Cardiac septum (tissue), 1 donor: ENCODE measurements around the gene MAML2. TPM values are rescaled to one million over a fixed set of nuclear protein-coding genes. Genes with fewer than 3 reads are reported as not detected.

Experiments
- DNase-seq: peaks from one replicate; pipeline ENCODE4 v3.0.0-alpha.2; 2020; ENCODE audit warnings: low spot score
- intact Hi-C: fragments of 100-400 bp; cut with DNase I; formaldehyde crosslinking; loops from one replicate; pipeline ENCODE4 v1.14.0; 2022
- total RNA-seq: library from RNA; stranded (reverse); fragmentation: NEBNext Ultra II Directional; extraction: Animal tissue kit (Norgen Biotek cat#: 25700); gene quantifications from one replicate; pipeline ENCODE4 v1.2.1, GENCODE V29; 2021
- donor health status: DM: no; HTN: no; CAD: no.

MAML2 gene
- total RNA-seq, 1 donor from 2014 or later, result 4.8 TPM

DNA sequence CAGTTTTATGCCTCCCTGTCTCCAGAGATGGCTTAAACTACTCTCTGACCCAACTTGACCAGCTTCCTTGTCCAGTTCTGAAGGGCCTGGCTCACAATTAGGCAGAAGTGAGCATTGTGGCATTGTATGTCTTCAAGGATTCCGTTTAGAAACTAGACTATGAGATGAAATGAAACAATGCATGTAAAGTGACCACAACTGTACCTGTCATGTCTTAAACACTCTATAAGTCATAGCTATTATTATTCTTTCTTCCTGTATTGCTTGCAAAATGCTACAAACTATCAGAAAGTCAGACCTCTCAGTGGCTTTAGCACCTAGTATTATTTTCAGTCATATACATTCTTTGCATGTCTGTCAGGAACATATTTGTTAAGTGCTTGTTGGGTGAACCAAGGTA lies 291.2 kb downstream of the MAML2 start:
- DNase-seq, result no peak
- intact Hi-C loops, result loop anchor here (10.0 kb wide), 1 partner anchor 183 kb away; no protein-coding TSS in a partner anchor

DNA sequence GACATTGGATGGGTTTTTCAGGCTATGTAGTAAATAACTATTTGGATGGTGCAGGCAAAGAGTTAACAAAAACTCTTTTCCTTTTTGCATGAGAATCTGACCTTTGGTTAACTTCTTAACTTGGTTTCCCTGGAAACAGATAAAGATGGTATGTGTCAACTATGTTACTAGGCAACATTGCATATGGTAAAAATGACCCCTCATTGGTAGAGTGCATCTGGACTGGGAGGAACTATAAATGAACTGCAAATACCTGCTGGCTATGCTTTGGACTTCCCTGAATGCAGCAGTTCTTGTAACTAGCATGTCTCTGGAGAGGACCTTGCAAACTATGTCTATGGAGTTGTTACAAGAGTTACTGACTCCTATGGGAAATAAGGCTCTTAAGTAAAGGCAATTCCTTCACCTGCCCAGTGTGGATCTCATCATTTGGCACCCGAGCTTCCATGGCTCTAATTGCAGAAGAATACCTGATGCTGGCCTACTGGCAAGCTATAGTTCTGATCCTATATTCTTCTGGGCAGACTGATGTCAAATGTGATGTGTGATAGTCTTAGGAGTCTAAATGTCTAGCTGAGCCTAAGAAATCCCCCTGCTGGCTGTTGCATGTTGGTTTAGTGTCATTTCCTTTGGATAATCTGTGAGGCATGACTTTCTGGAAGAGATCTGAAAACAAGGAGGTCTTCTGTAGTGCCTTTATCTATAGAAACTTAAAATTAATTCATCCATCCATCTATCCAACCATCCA lies 292.4 kb downstream of the MAML2 start:
- DNase-seq, result no peak
- intact Hi-C loops, result loop anchor here (10.0 kb wide), 1 partner anchor 184 kb away; no protein-coding TSS in a partner anchor

DNA sequence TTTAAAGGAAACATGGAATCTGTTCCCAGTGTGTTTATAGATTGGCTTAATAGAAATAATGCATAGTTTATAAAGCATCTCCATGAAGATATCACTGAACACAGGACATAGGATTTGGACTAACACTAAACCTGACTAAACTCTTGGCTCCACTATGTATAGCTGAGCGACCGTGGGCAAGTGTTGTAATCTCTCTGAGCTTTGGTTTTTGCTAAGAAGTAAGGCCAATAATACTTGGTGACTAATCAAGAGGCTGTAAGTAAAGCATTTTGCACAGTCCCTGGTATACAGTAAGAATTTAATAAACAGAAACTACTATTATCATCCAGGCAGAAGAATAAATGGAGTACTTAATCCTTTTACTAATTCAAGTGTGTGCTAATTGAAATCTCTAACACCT lies 293.6 kb downstream of the MAML2 start:
- intact Hi-C loops, result no loop called here

DNA sequence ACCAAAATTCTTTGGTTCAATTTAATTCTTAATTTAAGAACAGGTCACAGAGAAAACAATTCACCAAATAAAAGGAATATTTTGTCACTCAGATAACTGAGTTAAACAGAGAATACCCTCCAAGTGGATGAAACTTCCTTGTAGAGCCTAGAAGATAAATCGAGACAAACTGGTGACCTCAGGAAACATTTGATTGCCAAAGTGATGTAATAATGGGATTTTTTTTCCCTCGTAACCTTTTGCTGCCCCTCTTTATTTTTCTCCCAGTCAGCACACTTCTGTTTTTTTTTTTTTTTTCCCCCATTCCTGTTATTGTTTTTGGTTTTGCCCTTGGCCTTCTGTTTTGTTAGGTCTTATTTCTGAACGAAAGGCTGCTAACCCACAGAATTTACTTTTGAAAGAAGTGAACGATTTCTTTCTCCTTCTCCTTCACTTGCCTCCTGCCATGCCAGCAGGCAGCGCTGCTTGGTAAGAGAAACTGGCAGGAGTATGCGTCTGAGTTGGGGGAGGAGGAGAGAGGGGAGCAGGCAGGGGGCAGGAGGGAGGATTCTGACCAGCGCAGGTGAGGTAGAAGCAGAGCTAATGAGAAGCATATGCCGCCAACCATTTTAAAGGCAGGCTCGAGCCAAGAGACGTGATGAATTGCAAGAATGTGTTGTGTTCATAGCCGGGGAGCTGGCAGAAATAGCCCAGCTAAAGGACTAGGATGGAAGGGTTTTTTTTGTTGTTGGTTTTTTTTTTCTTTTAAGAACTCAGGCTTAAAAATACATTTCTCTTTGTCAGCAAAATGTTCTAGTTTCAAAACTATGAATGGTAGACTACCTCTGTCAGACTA lies 297.2 kb downstream of the MAML2 start:
- DNase-seq, result no peak
- intact Hi-C loops, result no loop called here

More for the DNA sequence above, 293.6 kb downstream of the MAML2 start:
- DNase-seq, result no peak

GRCh38 chr11:96044747-96045146 lies 298.2 kb downstream of the MAML2 start:
- DNase-seq, result no peak
- intact Hi-C loops, result no loop called here

GRCh38 chr11:96044311-96044710 lies 298.7 kb downstream of the MAML2 start:
- DNase-seq, result no peak
- intact Hi-C loops, result no loop called here

- intact Hi-C loops, result no loop called here
- DNase-seq, result no peak
Measured at GRCh38 chr11:96043291-96043690, 299.7 kb downstream of the MAML2 start.

DNA sequence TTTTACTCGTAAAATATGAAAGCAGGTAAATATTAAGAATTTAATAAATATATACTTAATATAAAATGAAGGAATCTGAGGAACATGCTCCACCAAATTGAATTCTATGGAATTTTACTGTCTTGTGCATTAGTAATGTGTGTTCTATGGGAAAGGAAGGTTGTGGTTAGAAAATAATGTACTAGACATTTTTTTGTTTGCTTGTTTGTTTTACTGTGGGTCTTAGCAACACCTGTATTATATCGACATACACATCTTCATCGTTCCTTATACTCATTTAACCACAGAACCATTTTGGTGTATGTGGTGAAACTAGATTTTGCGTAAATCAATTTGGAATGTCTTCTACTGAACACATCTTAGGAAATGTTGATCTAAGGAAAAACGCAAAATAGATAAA lies 304.9 kb downstream of the MAML2 start:
- no peak for DNase-seq
- intact Hi-C loops, result no loop called here

DNA sequence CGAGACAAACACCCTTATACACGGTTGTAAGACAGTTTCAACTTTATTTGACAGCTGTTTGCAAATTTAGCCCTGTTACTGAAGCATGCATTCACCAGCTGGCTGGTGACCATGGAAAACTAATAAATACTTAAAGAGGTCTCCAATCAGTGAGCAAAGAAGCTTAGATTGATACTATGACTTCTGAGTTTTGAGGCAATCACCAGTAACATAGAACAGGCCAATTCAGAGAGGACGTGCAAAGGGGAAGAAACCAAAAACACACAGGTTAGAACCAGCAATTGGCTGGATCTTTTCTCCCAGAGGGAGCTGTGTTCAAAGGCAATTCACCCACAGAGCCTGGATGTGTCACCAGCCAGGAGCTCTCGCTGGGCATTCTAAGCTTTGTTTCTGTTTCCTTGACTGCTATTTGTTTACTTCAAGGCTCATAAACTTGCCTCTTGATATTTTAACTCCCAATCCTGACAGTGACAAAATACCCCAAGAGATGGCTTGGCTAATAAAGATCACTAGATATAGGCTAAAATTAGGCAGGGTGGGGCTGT lies 305.5 kb downstream of the MAML2 start:
- no peak for DNase-seq
- intact Hi-C loops, result no loop called here

GRCh38 chr11:96036863-96037262 lies 306.1 kb downstream of the MAML2 start:
- intact Hi-C loops, result no loop called here
- no peak for DNase-seq

DNA sequence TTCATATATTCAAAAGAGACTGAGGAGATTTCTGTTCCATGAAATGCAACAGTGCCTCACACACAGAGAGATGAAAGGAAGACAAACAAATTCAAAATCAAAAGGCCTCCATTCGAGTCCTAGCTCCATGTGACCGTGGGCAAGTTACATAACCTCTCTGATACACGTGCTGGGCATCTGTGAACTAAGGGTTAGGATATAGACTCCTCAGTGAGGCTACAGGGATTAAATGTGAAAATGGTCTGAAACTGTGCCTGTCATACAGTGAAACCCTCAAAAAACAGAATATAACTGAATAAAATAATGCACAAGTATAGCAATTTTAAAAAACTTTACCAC lies 307.3 kb downstream of the MAML2 start:
- intact Hi-C loops, result no loop called here
- DNase-seq, result no peak

- intact Hi-C loops, result no loop called here
- DNase-seq, result no peak
Measured at GRCh38 chr11:96035031-96035739, 307.8 kb downstream of the MAML2 start.

GRCh38 chr11:96033599-96033998 lies 309.4 kb downstream of the MAML2 start:
- no peak for DNase-seq
- intact Hi-C loops, result no loop called here

DNA sequence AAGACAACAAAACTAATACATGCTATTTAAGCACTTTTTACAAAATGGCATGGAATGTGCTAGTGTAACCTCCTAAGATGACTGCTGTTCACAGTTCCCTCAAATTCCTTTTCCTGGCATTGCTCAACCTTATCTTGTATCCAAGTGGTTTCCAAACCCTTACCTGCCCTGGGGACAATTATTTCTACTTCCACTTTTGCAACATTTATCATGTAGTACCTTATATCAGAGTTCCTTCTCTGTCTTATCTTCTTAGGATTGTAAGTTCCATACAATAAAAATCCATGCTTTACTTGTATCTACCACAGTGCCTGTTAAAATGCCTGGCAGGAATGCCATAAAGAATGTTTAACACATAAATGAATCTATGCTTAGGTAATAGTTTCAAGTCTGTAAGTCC lies 309.9 kb downstream of the MAML2 start:
- intact Hi-C loops, result no loop called here
- DNase-seq, result no peak

DNA sequence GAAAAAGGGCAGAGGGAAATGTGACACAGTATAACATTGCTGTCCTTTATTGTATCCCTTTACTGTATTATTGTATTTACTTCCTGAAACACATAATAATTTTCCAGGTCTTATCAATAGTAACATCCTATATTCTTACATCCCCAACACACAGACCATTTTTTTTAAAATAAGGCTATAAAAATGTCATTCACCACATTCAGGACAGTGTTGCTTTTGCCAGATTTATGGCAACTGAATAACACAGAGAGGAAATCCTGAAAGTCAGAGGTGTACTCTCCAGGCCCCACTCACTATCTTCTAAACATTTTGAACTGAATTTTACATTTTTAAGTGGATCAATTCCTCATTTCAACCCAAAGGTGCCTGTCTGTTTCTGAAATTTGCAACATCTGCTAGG lies 314.2 kb downstream of the MAML2 start:
- intact Hi-C loops, result no loop called here
- DNase-seq, result no peak

GRCh38 chr11:96027021-96027420 lies 316.0 kb downstream of the MAML2 start:
- DNase-seq, result no peak
- intact Hi-C loops, result no loop called here

GRCh38 chr11:96026310-96026709 lies 316.7 kb downstream of the MAML2 start:
- intact Hi-C loops, result no loop called here
- no peak for DNase-seq

DNA sequence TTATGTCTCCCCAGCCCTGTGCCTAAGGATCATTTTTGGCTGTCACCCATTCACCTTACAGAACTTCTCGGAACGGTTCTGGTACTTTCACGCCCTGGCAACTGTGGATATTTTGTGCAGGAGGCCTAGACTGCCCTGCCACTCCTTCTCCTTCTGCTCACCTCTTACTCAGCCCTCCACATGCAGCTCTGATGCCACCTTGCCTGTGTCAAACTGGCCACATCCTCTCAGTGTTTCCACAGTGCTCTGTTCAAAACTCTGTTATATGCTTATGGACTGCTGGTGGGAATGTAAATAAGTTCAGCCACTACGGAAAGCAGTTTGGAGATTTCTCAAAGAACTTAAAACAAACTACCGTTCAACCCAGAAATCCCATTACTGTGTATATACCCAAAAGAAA lies 318.3 kb downstream of the MAML2 start:
- DNase-seq, result no peak
- intact Hi-C loops, result no loop called here

GRCh38 chr11:96023275-96023674 lies 319.7 kb downstream of the MAML2 start:
- no peak for DNase-seq
- intact Hi-C loops, result no loop called here
